ENCODE data around the gene RAD1. TPM values are rescaled to one million over a fixed set of nuclear protein-coding genes. Genes with fewer than 3 reads are reported as not detected.

Gene RAD1
- total and polyA plus RNA-seq, 2 of the 8 experiments (the other 6 are each of a cell fraction or from before 2014, with no cell fraction given), result 15.1 to 37.3 TPM

- ChIA-PET CTCF (ENCODE audit: partially characterized antibody) (interaction anchor here (0.8 to 3.7 kb wide), 18 partner anchors 8 to 433 kb away, joined by 3 to 24 read pairs (median 4); partner anchors contain the start of genes BRIX1 and RAD1), POLR2A (ENCODE audit: partially characterized antibody) (interaction anchor here (1.1 to 7.0 kb wide), 4 partner anchors 10 to 430 kb away, joined by 3 to 52 read pairs (median 6); partner anchors contain the start of genes BRIX1, DNAJC21 and RAD1)
Observed at GRCh38 chr5:34905564-34905963, 9.7 kb downstream of the RAD1 start.

More at GRCh38 chr5:34905564-34905963, 9.7 kb downstream of the RAD1 start:
- H3K56ac ChIP-seq (replicated peaks; ENCODE audit: insufficient read length, low read depth, low read length), result no peak overlapping the region
- no peak overlapping the region for H4K8ac ChIP-seq (ENCODE audit: extremely low read depth, insufficient read depth, low read length)
- no peak overlapping the region for H2BK120ac ChIP-seq (replicated peaks; ENCODE audit: low read depth, low read length)
- no peaks in the 10 kb centered on the region for H3K23me2 ChIP-seq (ENCODE audit: low read depth, low read length)
- H3K79me1 ChIP-seq (ENCODE audit: low read depth, low read length), result no peaks in the 10 kb centered on the region
- H3K4ac ChIP-seq (replicated peaks; ENCODE audit: insufficient read length, low read depth, low read length), result no peak overlapping the region
- no peak overlapping the region for H3K18ac ChIP-seq (ENCODE audit: extremely low read depth, low read length)
- no peaks in the 10 kb centered on the region for H3K4me1 ChIP-seq (replicated peaks in 1 of 4; ENCODE audit: control insufficient read depth in 3 of 4, insufficient read depth in 4 of 4, low read length in 3 of 4)
- no peak overlapping the region for H2AFZ ChIP-seq (ENCODE audit: low read length)
- H3K14ac ChIP-seq (ENCODE audit: insufficient read length), result no peak overlapping the region
- H3K27ac ChIP-seq (ENCODE audit: low read depth, low read length), result no peak overlapping the region
- no peaks in the 10 kb centered on the region; a peak in 1 of 4 replicates for H3K79me2 ChIP-seq (ENCODE audit: control insufficient read depth in 1 of 2, insufficient read depth in 2 of 2, low read length in 2 of 2)
- no peak overlapping the region for H3K23ac ChIP-seq (ENCODE audit: insufficient read length)
- H3K9me3 ChIP-seq (ENCODE audit: insufficient read depth in 2 of 2, low read depth in 1 of 2, low read length in 1 of 2), result no peaks in the 10 kb centered on the region
- H3K36me3 ChIP-seq (ENCODE audit: control insufficient read depth in 2 of 4, insufficient read depth in 4 of 4, low read length in 3 of 4), result peaks cover 0 to 31% (median 15%) of the 10 kb centered on the region in 4 experiments; a peak in 4 of 8 replicates
- H2BK15ac ChIP-seq (ENCODE audit: low read length), result no peak overlapping the region
- no peak for DNase-seq (ENCODE audit: low read depth in 1 of 2, low spot score in 2 of 2)
- no peak overlapping the region for H2BK20ac ChIP-seq (ENCODE audit: low read length)
- no peak overlapping the region for H3K4me2 ChIP-seq (ENCODE audit: insufficient read depth in 1 of 2, low read depth in 2 of 2, low read length in 2 of 2)
- no peak overlapping the region for H3K4me3 ChIP-seq (ENCODE audit: extremely low read depth in 1 of 4, insufficient read depth in 2 of 4, low read depth in 3 of 4, low read length in 4 of 4)
- no peak overlapping the region for H4K91ac ChIP-seq (replicated peaks; ENCODE audit: insufficient read length, low read length)
- no peak for FAIRE-seq
- WGBS, 2 experiments (ENCODE audit: extremely low coverage in 1 of 2, insufficient coverage in 1 of 2, insufficient read length in 1 of 2, insufficient replicate concordance in 2 of 2, low coverage in 1 of 2, low lambda C conversion rate in 2 of 2, missing lambda C conversion rate in 1 of 2), result 76% methylated on average over 2 of the region's 2 CpGs; no CpG with 5 or more reads in 1 of the 2 experiments
- TF ChIP-seq RFX5 (IDR thresholded peaks at IDR 0.05; ENCODE audit: borderline replicate concordance, low read depth, low read length) (no peak), FOSL1 (IDR thresholded peaks at IDR 0.05; ENCODE audit: insufficient read depth, low read depth, low read length) (no peak), JUND (IDR thresholded peaks at IDR 0.05; ENCODE audit: low read length) (no peak), RAD21 (IDR thresholded peaks at IDR 0.05 in 1 of 2, conservative IDR thresholded peaks at IDR 0.05 in 1 of 2; ENCODE audit: low read depth in 2 of 2, low read length in 2 of 2) (peak; percentile 43 to 53), CTCF (IDR thresholded peaks at IDR 0.05; ENCODE audit: control extremely low read depth in 1 of 3, insufficient read depth in 1 of 3, low read depth in 1 of 3, low read length in 3 of 3) (peak in 2 of 3 experiments; percentile 20 to 34; a peak in 2 of 4 replicates)
- no peak overlapping the region for H2AK5ac ChIP-seq (ENCODE audit: low read depth, low read length)
- no peak overlapping the region for H2BK5ac ChIP-seq (ENCODE audit: low read depth, low read length)
- no peaks in the 10 kb centered on the region for H3K27me3 ChIP-seq (replicated peaks in 1 of 4; ENCODE audit: control insufficient read depth in 3 of 4, extremely low read depth in 1 of 4, insufficient read depth in 3 of 4, low read length in 3 of 4)
- H3K9ac ChIP-seq (replicated peaks in 1 of 4; ENCODE audit: extremely low read depth in 1 of 4, low read depth in 3 of 4, low read length in 3 of 4), result no peak overlapping the region
- H4K5ac ChIP-seq (ENCODE audit: insufficient read length, low read depth, low read length), result no peak overlapping the region
- H4K20me1 ChIP-seq (replicated peaks in 1 of 2; ENCODE audit: control insufficient read depth in 1 of 2, insufficient read depth in 2 of 2, low read length in 2 of 2), result no peaks in the 10 kb centered on the region
- no peak overlapping the region for H2BK12ac ChIP-seq (ENCODE audit: low read depth, low read length)

Data from H1 (cell line).